ENCODE data around the gene ME1. TPM values are rescaled to one million over a fixed set of nuclear protein-coding genes. Genes with fewer than 3 reads are reported as not detected.

ME1 gene
- total and polyA plus RNA-seq, 9 of the 15 experiments (the other 6 are each of a cell fraction or from before 2014, with no cell fraction given), result 3.2 to 10.4 (median 5.5) TPM

DNA sequence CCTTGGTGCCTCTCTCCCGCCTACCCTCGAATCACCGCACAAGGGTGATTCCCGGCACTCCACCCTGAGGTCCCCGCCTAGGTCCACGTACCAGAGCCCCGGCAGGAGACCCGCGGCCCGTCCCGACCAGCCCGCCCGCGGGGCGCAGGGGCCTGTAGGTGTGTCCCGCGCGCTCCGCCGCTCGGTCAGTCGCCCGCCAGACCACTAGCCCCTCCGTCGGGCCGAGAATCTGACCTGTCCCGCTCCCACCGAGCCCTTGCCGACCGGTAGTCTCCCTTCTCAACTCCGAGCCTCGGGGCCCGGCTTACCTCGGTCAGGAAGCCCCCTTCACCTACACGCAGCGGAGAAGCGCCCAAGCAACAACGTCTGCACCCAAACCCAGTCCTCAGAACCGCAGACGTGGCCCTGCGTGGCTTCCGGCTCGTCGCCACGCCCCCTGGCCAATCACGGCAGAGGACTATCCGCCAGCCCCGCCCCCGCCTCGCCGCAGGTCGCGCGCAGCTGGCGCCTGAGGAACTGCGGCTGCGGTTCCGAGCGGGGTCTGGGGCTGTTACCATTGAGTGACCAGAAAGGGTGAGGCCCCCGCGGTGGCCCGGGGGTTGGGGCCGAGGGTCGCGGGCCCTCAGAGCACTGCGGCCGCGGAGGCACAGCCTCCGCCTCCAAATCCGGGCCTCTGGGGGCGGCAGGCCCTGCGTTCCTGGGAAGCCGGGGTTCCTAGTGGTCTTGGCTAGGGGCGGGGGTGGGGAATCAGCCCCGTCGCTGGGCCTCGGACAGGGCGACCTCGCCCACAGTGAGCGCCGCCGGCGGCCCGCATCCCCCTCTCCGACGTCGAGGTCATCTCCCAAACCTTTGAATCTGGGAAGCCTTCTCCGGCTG is 237.7 kb downstream of the ME1 start, which contains the start of the genes PGM3 and RWDD2A:
PGM3 (minus strand) TSS at position 395 of the 876 bp plus-strand sequence. CDS start 2,253 bp downstream, outside the sequence.
RWDD2A (plus strand) TSS at position 487 of the 876 bp plus-strand sequence. CDS start 1,095 bp downstream, outside the sequence.
- Histone ChIP-seq H3K79me2 (ENCODE audit: control insufficient read depth, insufficient read depth, low read length) (peaks cover 42% of the 10 kb centered on the region), H3K4me3 (peak within 1 kb of the TSS; percentile 97), H3K27ac (ENCODE audit: extremely low read depth, low read depth, low read length) (peak within 1 kb of the TSS; percentile 87), H3K9me3 (replicated peaks; ENCODE audit: control insufficient read depth, insufficient read depth, low read depth, low read length) (no peaks in the 10 kb centered on the region), H3K36me3 (ENCODE audit: control insufficient read depth, insufficient read depth, low read length) (peaks cover 40% of the 10 kb centered on the region), H3K27me3 (ENCODE audit: control insufficient read depth in 2 of 2, insufficient read depth in 2 of 2, low read length in 2 of 2) (no peaks in the 10 kb centered on the region), H3K9ac (ENCODE audit: insufficient read depth in 1 of 2, low read depth in 2 of 2, low read length in 2 of 2) (peak within 1 kb of the TSS; percentile 85 to 92), H3K4me2 (ENCODE audit: insufficient read depth, low read length) (peak within 1 kb of the TSS; percentile 88), H3K9me1 (ENCODE audit: control insufficient read depth, insufficient read depth, low read length) (no peaks in the 10 kb centered on the region), H2AFZ (ENCODE audit: low read depth, low read length) (peak within 1 kb of the TSS; percentile 98), H4K20me1 (replicated peaks; ENCODE audit: control insufficient read depth, insufficient read depth, low read length) (0 out of 2 replicates have a peak, but pooled peaks cover 3% of the 10 kb centered on the region), H3K4me1 (replicated peaks in 1 of 2; ENCODE audit: control insufficient read depth in 2 of 2, insufficient read depth in 2 of 2, low read length in 2 of 2) (peaks cover 6 to 14% of the 10 kb centered on the region in 2 experiments; a peak in 4 of 5 replicates)
- ChIA-PET POLR2A (interaction anchor here (0.7 to 1.0 kb wide), 3 partner anchors 9 to 11 kb away, joined by 3 read pairs; no protein-coding TSS in a partner anchor), CTCF (ENCODE audit: low intra/inter-chr PET ratio) (no interaction called here)
- in situ Hi-C loops (cut with MboI), result loop anchor here (25.0 kb wide), 1 partner anchor 956 kb away; the partner anchor contains the start of gene IBTK
- intact Hi-C loops (cut with micrococcal nuclease), result loop anchor here (2.0 kb wide), 1 partner anchor 124 kb away; no protein-coding TSS in a partner anchor
- ATAC-seq (peak; percentile 98), DNase-seq (ENCODE audit: extremely low read depth in 1 of 4, low spot score in 3 of 4) (peak; percentile 94 to 96 (median 96)), FAIRE-seq (peak; percentile 85)
- TSS peak; percentile 48 for BruUV-seq (replicated peaks)
- WGBS (ENCODE audit: insufficient coverage, low coverage, missing lambda C conversion rate), result under 1% methylated on average over 72 of the region's 88 CpGs
- TF ChIP-seq PCBP1 (IDR thresholded peaks at IDR 0.05; ENCODE audit: low read depth, low read length, poor library complexity, severe bottlenecking) (peak; percentile 64), TAF1 (IDR thresholded peaks at IDR 0.05; ENCODE audit: control insufficient read depth, extremely low read depth, insufficient read depth, low read length, severe bottlenecking) (peak; percentile 76), HMGN3 (IDR thresholded peaks at IDR 0.05; ENCODE audit: borderline replicate concordance, extremely low read depth, insufficient read length, low read depth, low read length) (peak; percentile 73), PML (IDR thresholded peaks at IDR 0.05; ENCODE audit: low read length) (peak; percentile 69; the same call in 1 of the 2 replicates), ZNF695 (CRISPR knock-in tag; IDR thresholded peaks at IDR 0.05) (no peak), ATF1 (CRISPR knock-in tag; IDR thresholded peaks at IDR 0.05) (no peak; the same call in 1 of the 2 replicates), ATF1 (tag; IDR thresholded peaks at IDR 0.05) (peak; percentile 82), MCM5 (IDR thresholded peaks at IDR 0.05; ENCODE audit: low read depth) (no peak), SMAD1 (IDR thresholded peaks at IDR 0.05; ENCODE audit: low read depth, low read length, partially characterized antibody) (peak; percentile 72), ZNF57 (CRISPR knock-in tag; IDR thresholded peaks at IDR 0.05) (no peak), SP2 (IDR thresholded peaks at IDR 0.05; ENCODE audit: extremely low read depth, low read depth, low read length, poor library complexity, severe bottlenecking) (no peak), GATAD2A (IDR thresholded peaks at IDR 0.05) (0 out of 2 replicates have a peak, but pooled peaks have one; percentile 7), NR2F6 (CRISPR knock-in tag; IDR thresholded peaks at IDR 0.05) (no peak), TEAD1 (CRISPR knock-in tag; IDR thresholded peaks at IDR 0.05) (no peak)
- TF ChIP-seq, protein P1, sequence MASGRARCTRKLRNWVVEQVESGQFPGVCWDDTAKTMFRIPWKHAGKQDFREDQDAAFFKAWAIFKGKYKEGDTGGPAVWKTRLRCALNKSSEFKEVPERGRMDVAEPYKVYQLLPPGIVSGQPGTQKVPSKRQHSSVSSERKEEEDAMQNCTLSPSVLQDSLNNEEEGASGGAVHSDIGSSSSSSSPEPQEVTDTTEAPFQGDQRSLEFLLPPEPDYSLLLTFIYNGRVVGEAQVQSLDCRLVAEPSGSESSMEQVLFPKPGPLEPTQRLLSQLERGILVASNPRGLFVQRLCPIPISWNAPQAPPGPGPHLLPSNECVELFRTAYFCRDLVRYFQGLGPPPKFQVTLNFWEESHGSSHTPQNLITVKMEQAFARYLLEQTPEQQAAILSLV (tag; IDR thresholded peaks at IDR 0.05), result no peak
- TF ChIP-seq, protein P2, sequence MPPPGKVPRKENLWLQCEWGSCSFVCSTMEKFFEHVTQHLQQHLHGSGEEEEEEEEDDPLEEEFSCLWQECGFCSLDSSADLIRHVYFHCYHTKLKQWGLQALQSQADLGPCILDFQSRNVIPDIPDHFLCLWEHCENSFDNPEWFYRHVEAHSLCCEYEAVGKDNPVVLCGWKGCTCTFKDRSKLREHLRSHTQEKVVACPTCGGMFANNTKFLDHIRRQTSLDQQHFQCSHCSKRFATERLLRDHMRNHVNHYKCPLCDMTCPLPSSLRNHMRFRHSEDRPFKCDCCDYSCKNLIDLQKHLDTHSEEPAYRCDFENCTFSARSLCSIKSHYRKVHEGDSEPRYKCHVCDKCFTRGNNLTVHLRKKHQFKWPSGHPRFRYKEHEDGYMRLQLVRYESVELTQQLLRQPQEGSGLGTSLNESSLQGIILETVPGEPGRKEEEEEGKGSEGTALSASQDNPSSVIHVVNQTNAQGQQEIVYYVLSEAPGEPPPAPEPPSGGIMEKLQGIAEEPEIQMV (tag; conservative IDR thresholded peaks at IDR 0.05; ENCODE audit: low read depth), result no peak

All from K562 (cell line).